ENCODE results near the gene ADGRA3. TPM values are rescaled to one million over a fixed set of nuclear protein-coding genes. Genes with fewer than 3 reads are reported as not detected.
"Not testable (repeated sequence)": the region's sequence is repeated elsewhere in the genome, so short reads cannot be mapped to it uniquely, and the experiment has no call there.

Gene ADGRA3
- total RNA-seq, 3 donors from 2014 or later: 6.4 to 24.0 (median 11.1) TPM

DNA sequence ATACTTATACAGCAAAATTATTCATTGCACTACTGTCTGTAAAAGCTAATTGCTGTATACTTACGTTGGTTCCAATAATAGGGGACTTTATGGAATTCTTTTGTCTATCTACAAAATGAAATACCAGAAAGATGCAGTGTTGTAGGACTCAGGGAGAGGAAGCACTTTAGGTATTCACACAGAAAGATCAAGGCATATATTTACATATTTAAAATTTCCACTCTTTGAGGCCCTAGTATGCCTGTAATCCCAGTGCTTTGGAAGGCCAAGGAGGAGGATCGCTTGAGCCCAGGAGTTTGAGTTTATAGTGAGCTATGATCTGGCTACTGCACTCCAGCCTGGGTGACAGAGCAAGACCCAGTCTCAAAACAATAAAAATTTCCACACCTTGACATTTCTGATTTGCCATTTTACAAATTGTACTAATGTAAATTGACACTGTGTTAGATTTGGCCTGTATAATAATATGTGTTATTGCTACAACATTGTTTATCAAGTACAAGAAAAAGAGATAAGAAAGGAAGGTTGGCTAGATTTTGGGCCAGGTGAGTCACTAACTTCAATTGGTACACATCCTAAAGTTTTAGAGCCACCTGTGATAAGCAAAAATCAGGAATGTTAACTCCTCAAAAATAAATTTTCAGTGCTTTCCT, 35.1 kb downstream of the ADGRA3 start:
- DNase-seq: no peak
- Mint-ChIP-seq H3K27me3 (ENCODE audit: low read depth) (no peaks in the 10 kb centered on the region), H3K4me1 (ENCODE audit: low read depth) (no peaks in the 10 kb centered on the region), H3K36me3 (ENCODE audit: insufficient read depth) (no peaks in the 10 kb centered on the region), H3K4me3 (no peak overlapping the region), H3K9me3 (peaks cover 4% of the 10 kb centered on the region)
- ATAC-seq: no peak

DNA sequence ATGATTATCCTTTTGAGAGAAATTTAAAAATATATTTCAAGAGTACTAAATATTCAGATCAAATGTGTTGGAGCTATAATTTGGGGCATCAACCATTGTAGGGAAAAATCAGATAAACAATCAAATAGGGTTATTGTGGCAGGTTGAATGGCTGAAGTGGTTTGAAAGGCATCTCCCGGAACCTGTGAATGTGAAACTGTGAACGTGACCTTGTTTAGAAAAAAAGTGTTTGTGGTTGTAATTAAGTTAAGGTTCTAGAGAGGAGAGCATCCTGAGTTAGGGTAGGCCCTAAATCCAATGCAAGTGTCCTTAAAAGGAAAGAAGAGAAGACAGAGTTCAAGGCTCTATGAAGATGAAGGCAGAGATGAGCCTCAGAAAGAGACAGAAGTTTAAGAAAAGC, 37.4 kb downstream of the ADGRA3 start:
- Mint-ChIP-seq H3K4me1 (ENCODE audit: low read depth) (no peaks in the 10 kb centered on the region), H3K4me3 (no peak overlapping the region), H3K27me3 (ENCODE audit: low read depth) (no peaks in the 10 kb centered on the region), H3K36me3 (ENCODE audit: insufficient read depth) (no peaks in the 10 kb centered on the region), H3K9me3 (peaks cover 4% of the 10 kb centered on the region)
- ATAC-seq (no peak), DNase-seq (no peak)

GRCh38 chr4:22477813-22478182, 38.1 kb downstream of the ADGRA3 start:
- no peaks in the 10 kb centered on the region for H3K27me3 Mint-ChIP-seq (ENCODE audit: low read depth)
- H3K4me1 Mint-ChIP-seq (ENCODE audit: low read depth): no peaks in the 10 kb centered on the region
- ATAC-seq: no peak
- H3K9me3 Mint-ChIP-seq: no peaks in the 10 kb centered on the region
- no peak for DNase-seq
- H3K36me3 Mint-ChIP-seq (ENCODE audit: insufficient read depth): no peaks in the 10 kb centered on the region
- H3K4me3 Mint-ChIP-seq: no peak overlapping the region

DNA sequence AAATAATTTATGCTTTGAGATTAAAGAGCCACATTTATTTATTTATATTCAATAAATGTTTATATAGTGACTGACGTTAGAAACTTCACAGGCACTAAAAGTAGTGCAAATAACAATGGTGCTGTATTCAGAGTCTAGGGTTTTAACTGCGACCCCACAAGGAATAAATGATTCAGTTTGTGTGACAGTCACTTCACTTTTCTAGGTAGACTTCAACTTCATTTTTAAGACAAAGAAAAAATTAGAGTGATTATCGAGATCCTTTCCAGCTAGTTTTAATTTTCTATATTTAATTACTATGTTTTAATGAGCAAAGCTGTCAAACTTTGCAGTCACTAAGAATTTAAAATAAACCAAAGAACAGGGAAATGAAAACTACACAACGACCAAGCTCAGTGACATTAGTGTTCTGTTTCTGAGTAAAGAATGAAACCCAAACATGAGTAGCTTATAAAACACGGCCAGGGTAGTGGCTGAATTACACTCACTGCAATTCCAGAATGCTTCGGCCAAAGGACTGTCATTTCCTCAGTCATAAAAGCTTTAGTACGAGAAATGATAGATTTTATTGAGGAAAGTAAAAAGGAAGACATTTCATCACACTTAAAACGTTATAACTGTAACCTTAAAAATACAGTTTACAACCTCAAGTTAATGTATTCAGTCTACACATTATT, 38.6 kb downstream of the ADGRA3 start:
- no peaks in the 10 kb centered on the region for H3K4me1 Mint-ChIP-seq (ENCODE audit: low read depth)
- ATAC-seq (no peak), DNase-seq (no peak)
- H3K4me3 Mint-ChIP-seq: no peak overlapping the region
- H3K27me3 Mint-ChIP-seq (ENCODE audit: low read depth): no peaks in the 10 kb centered on the region
- no peaks in the 10 kb centered on the region for H3K36me3 Mint-ChIP-seq (ENCODE audit: insufficient read depth)
- H3K9me3 Mint-ChIP-seq: no peaks in the 10 kb centered on the region

- DNase-seq: no peak
- Mint-ChIP-seq H3K9me3 (no peaks in the 10 kb centered on the region), H3K4me1 (ENCODE audit: low read depth) (no peaks in the 10 kb centered on the region), H3K36me3 (ENCODE audit: insufficient read depth) (no peaks in the 10 kb centered on the region), H3K27me3 (ENCODE audit: low read depth) (no peaks in the 10 kb centered on the region), H3K4me3 (no peak overlapping the region)
- ATAC-seq: no peak
Observed at GRCh38 chr4:22476011-22476410, 39.9 kb downstream of the ADGRA3 start.

DNA sequence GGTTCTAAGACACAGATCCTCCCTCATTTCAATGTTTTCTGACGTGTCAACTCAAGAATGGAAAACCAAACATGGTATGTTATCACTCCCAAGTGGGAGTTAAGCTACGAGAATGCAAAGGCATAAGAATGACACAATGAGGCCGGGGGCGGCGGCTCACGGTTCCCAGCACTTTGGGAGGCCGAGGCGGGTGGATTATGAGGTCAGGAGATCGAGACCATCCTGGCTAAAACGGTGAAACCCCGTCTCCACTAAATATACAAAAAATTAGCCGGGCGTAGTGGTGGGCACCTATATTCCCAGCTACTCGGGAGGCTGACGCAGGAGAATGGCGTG, 40.6 kb downstream of the ADGRA3 start:
- ATAC-seq; H3K9me3 Mint-ChIP-seq; H3K4me1 Mint-ChIP-seq (ENCODE audit: low read depth); H3K36me3 Mint-ChIP-seq (ENCODE audit: insufficient read depth); DNase-seq; H3K4me3 Mint-ChIP-seq; H3K27me3 Mint-ChIP-seq (ENCODE audit: low read depth): not testable (repeated sequence)

GRCh38 chr4:22474636-22475310, 41.1 kb downstream of the ADGRA3 start:
- no peaks in the 10 kb centered on the region for H3K4me1 Mint-ChIP-seq (ENCODE audit: low read depth)
- DNase-seq (no peak), ATAC-seq (no peak)
- no peaks in the 10 kb centered on the region for H3K36me3 Mint-ChIP-seq (ENCODE audit: insufficient read depth)
- H3K9me3 Mint-ChIP-seq: no peaks in the 10 kb centered on the region
- no peak overlapping the region for H3K4me3 Mint-ChIP-seq
- no peaks in the 10 kb centered on the region for H3K27me3 Mint-ChIP-seq (ENCODE audit: low read depth)

- Mint-ChIP-seq H3K9me3 (no peaks in the 10 kb centered on the region), H3K4me1 (ENCODE audit: low read depth) (no peaks in the 10 kb centered on the region), H3K27me3 (ENCODE audit: low read depth) (no peaks in the 10 kb centered on the region), H3K4me3 (no peak overlapping the region), H3K36me3 (ENCODE audit: insufficient read depth) (no peaks in the 10 kb centered on the region)
- DNase-seq: no peak
- ATAC-seq: no peak
Observed at GRCh38 chr4:22473268-22473667, 42.6 kb downstream of the ADGRA3 start.

GRCh38 chr4:22471999-22472461, 43.8 kb downstream of the ADGRA3 start:
- H3K27me3 Mint-ChIP-seq (ENCODE audit: low read depth): no peaks in the 10 kb centered on the region
- H3K9me3 Mint-ChIP-seq: no peaks in the 10 kb centered on the region
- H3K36me3 Mint-ChIP-seq (ENCODE audit: insufficient read depth): no peaks in the 10 kb centered on the region
- H3K4me1 Mint-ChIP-seq (ENCODE audit: low read depth): no peaks in the 10 kb centered on the region
- ATAC-seq (no peak), DNase-seq (no peak)
- no peak overlapping the region for H3K4me3 Mint-ChIP-seq

- H3K4me3 Mint-ChIP-seq: no peak overlapping the region
- H3K27me3 Mint-ChIP-seq (ENCODE audit: low read depth): no peaks in the 10 kb centered on the region
- no peak for ATAC-seq
- no peaks in the 10 kb centered on the region for H3K9me3 Mint-ChIP-seq
- no peaks in the 10 kb centered on the region for H3K4me1 Mint-ChIP-seq (ENCODE audit: low read depth)
- no peaks in the 10 kb centered on the region for H3K36me3 Mint-ChIP-seq (ENCODE audit: insufficient read depth)
- DNase-seq: no peak
Observed at GRCh38 chr4:22471419-22471818, 44.4 kb downstream of the ADGRA3 start.

DNA sequence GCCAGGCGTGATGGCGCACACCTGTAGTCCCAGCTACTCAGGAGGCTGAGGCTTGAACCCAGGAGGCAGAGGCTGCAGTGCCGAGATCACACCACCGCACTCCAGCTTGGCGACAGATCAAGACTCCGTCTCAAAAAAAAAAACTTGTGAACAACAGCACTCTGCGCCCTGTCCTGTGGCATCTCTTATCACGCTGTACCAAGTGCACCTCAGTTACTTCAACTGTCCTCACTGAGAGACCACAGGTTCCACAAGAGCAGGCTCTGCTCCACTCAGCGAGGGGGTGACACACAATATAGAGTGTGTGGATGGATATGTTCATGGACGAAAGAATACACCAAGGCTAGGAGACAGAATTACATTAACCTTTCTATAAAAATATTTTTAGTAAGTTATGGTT, 49.3 kb downstream of the ADGRA3 start:
- H3K4me3 Mint-ChIP-seq: no peak overlapping the region
- DNase-seq (no peak), ATAC-seq (no peak)
- no peaks in the 10 kb centered on the region for H3K4me1 Mint-ChIP-seq (ENCODE audit: low read depth)
- no peaks in the 10 kb centered on the region for H3K36me3 Mint-ChIP-seq (ENCODE audit: insufficient read depth)
- no peaks in the 10 kb centered on the region for H3K27me3 Mint-ChIP-seq (ENCODE audit: low read depth)
- no peaks in the 10 kb centered on the region for H3K9me3 Mint-ChIP-seq

GRCh38 chr4:22465996-22466395, 49.9 kb downstream of the ADGRA3 start:
- no peaks in the 10 kb centered on the region for H3K9me3 Mint-ChIP-seq
- H3K4me1 Mint-ChIP-seq (ENCODE audit: low read depth): no peaks in the 10 kb centered on the region
- no peak for DNase-seq
- no peak for ATAC-seq
- H3K27me3 Mint-ChIP-seq (ENCODE audit: low read depth): no peaks in the 10 kb centered on the region
- H3K36me3 Mint-ChIP-seq (ENCODE audit: insufficient read depth): no peaks in the 10 kb centered on the region
- H3K4me3 Mint-ChIP-seq: no peak overlapping the region

DNA sequence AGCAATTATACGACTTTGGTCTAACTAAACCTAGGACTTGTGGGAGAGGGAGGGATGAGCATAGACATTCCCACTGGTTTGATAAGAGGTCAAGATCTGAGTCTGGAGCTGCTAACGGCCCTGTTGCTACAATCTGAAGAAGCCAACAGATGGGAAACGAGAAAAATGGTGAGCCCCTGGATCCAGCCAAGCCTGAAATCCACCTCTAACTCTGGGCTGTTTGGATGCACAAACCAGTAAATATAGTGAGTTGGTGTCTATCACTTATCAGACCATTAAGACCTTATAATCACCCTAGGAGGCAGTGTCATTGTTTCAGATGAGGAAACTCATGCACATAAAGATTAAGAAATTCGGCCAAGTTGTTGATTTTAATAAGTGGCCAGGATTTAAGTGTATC, 50.5 kb downstream of the ADGRA3 start:
- Mint-ChIP-seq H3K9me3 (no peaks in the 10 kb centered on the region), H3K27me3 (ENCODE audit: low read depth) (no peaks in the 10 kb centered on the region), H3K36me3 (ENCODE audit: insufficient read depth) (no peaks in the 10 kb centered on the region), H3K4me3 (no peak overlapping the region), H3K4me1 (ENCODE audit: low read depth) (no peaks in the 10 kb centered on the region)
- no peak for ATAC-seq
- DNase-seq: no peak

GRCh38 chr4:22463179-22463578, 52.7 kb downstream of the ADGRA3 start:
- no peaks in the 10 kb centered on the region for H3K9me3 Mint-ChIP-seq
- no peaks in the 10 kb centered on the region for H3K36me3 Mint-ChIP-seq (ENCODE audit: insufficient read depth)
- H3K4me1 Mint-ChIP-seq (ENCODE audit: low read depth): no peaks in the 10 kb centered on the region
- H3K27me3 Mint-ChIP-seq (ENCODE audit: low read depth): no peaks in the 10 kb centered on the region
- peak; percentile 8 for DNase-seq
- ATAC-seq: peak; percentile 21 to 27
- no peak overlapping the region for H3K4me3 Mint-ChIP-seq

GRCh38 chr4:22462688-22463087, 53.2 kb downstream of the ADGRA3 start:
- no peaks in the 10 kb centered on the region for H3K9me3 Mint-ChIP-seq
- DNase-seq: no peak
- ATAC-seq: no peak
- no peaks in the 10 kb centered on the region for H3K27me3 Mint-ChIP-seq (ENCODE audit: low read depth)
- no peak overlapping the region for H3K4me3 Mint-ChIP-seq
- H3K4me1 Mint-ChIP-seq (ENCODE audit: low read depth): no peaks in the 10 kb centered on the region
- H3K36me3 Mint-ChIP-seq (ENCODE audit: insufficient read depth): no peaks in the 10 kb centered on the region
